ENCODE results near the gene AGTRAP. TPM values are rescaled to one million over a fixed set of nuclear protein-coding genes. Genes with fewer than 3 reads are reported as not detected.

The AGTRAP gene
- total and polyA plus RNA-seq, 5 donors = 17.5 to 25.0 (median 22.3) TPM

GRCh38 chr1:11697188-11697892 lies 38.6 kb upstream of the AGTRAP start:
- Histone ChIP-seq H3K9me3 (ENCODE audit: control insufficient read depth, low read length) (no peaks in the 10 kb centered on the region), H3K27me3 (ENCODE audit: control insufficient read depth, insufficient read depth) (no peaks in the 10 kb centered on the region), H3K27ac (ENCODE audit: low read length) (no peak overlapping the region), H3K4me1 (ENCODE audit: control insufficient read depth, insufficient read depth, low read length) (no peaks in the 10 kb centered on the region), H3K4me3 (ENCODE audit: low read length) (no peak overlapping the region)
- intact Hi-C loops (cut with DNase I) = no loop called here
- WGBS = 62% methylated on average over 8 of the region's 8 CpGs
- no peak for DNase-seq
- ATAC-seq = no peak

GRCh38 chr1:11697893-11698210 lies 38.1 kb upstream of the AGTRAP start:
- H3K4me1 ChIP-seq (ENCODE audit: control insufficient read depth, insufficient read depth, low read length) = no peaks in the 10 kb centered on the region
- no peak overlapping the region for H3K4me3 ChIP-seq (ENCODE audit: low read length)
- ATAC-seq (no peak), DNase-seq (no peak)
- H3K27ac ChIP-seq (ENCODE audit: low read length) = no peak overlapping the region
- WGBS = 78% methylated on average over 5 of the region's 5 CpGs
- intact Hi-C loops (cut with DNase I) = no loop called here
- H3K9me3 ChIP-seq (ENCODE audit: control insufficient read depth, low read length) = no peaks in the 10 kb centered on the region
- no peaks in the 10 kb centered on the region for H3K27me3 ChIP-seq (ENCODE audit: control insufficient read depth, insufficient read depth)

- ATAC-seq (no peak), DNase-seq (no peak)
- no peaks in the 10 kb centered on the region for H3K9me3 ChIP-seq (ENCODE audit: control insufficient read depth, low read length)
- WGBS = 34% methylated on average over 34 of the region's 34 CpGs
- H3K4me1 ChIP-seq (ENCODE audit: control insufficient read depth, insufficient read depth, low read length) = no peaks in the 10 kb centered on the region
- intact Hi-C loops (cut with DNase I) = loop anchor here in 1 of 4 donors (10.0 kb wide), 1 partner anchor 46 kb away; the partner anchor contains the start of genes FBXO2 and FBXO44
- no peak overlapping the region for H3K27ac ChIP-seq (ENCODE audit: low read length)
- H3K27me3 ChIP-seq (ENCODE audit: control insufficient read depth, insufficient read depth) = no peaks in the 10 kb centered on the region
- no peak overlapping the region for H3K4me3 ChIP-seq (ENCODE audit: low read length)
These were observed 35.1 kb upstream of the AGTRAP start for GRCh38 chr1:11700601-11701467.

- Histone ChIP-seq H3K27me3 (ENCODE audit: control insufficient read depth, insufficient read depth) (no peaks in the 10 kb centered on the region), H3K4me3 (ENCODE audit: low read length) (no peak overlapping the region), H3K27ac (ENCODE audit: low read length) (no peak overlapping the region), H3K4me1 (ENCODE audit: control insufficient read depth, insufficient read depth, low read length) (no peaks in the 10 kb centered on the region), H3K9me3 (ENCODE audit: control insufficient read depth, low read length) (no peaks in the 10 kb centered on the region)
- WGBS = 22% methylated on average over 15 of the region's 15 CpGs
- intact Hi-C loops (cut with DNase I) = loop anchor here in 1 of 4 donors (10.0 kb wide), 1 partner anchor 47 kb away; the partner anchor contains the start of genes FBXO2 and FBXO44
- no peak for DNase-seq
- peak in 1 of 2 donors; percentile 25 for ATAC-seq
These were observed 34.4 kb upstream of the AGTRAP start for GRCh38 chr1:11701551-11701961.

GRCh38 chr1:11701981-11702803 lies 33.7 kb upstream of the AGTRAP start:
- ATAC-seq (no peak), DNase-seq (no peak)
- no peak overlapping the region for H3K27ac ChIP-seq (ENCODE audit: low read length)
- no peak overlapping the region for H3K4me3 ChIP-seq (ENCODE audit: low read length)
- no peaks in the 10 kb centered on the region for H3K9me3 ChIP-seq (ENCODE audit: control insufficient read depth, low read length)
- no peaks in the 10 kb centered on the region for H3K4me1 ChIP-seq (ENCODE audit: control insufficient read depth, insufficient read depth, low read length)
- intact Hi-C loops (cut with DNase I) = loop anchor here in 1 of 4 donors (10.0 kb wide), 1 partner anchor 47 kb away; the partner anchor contains the start of genes FBXO2 and FBXO44
- WGBS = 83% methylated on average over 15 of the region's 15 CpGs
- H3K27me3 ChIP-seq (ENCODE audit: control insufficient read depth, insufficient read depth) = no peaks in the 10 kb centered on the region

- no peaks in the 10 kb centered on the region for H3K4me1 ChIP-seq (ENCODE audit: control insufficient read depth, insufficient read depth, low read length)
- no peak overlapping the region for H3K4me3 ChIP-seq (ENCODE audit: low read length)
- no peak overlapping the region for H3K27ac ChIP-seq (ENCODE audit: low read length)
- ATAC-seq = no peak
- intact Hi-C loops (cut with DNase I) = loop anchor here in 1 of 4 donors (10.0 kb wide), 1 partner anchor 49 kb away; the partner anchor contains the start of genes FBXO2 and FBXO44
- H3K9me3 ChIP-seq (ENCODE audit: control insufficient read depth, low read length) = no peaks in the 10 kb centered on the region
- DNase-seq = no peak
- WGBS = 60% methylated on average over 8 of the region's 8 CpGs
- no peaks in the 10 kb centered on the region for H3K27me3 ChIP-seq (ENCODE audit: control insufficient read depth, insufficient read depth)
These were observed 32.4 kb upstream of the AGTRAP start for GRCh38 chr1:11703357-11704193.

- DNase-seq (no peak), ATAC-seq (no peak)
- no peaks in the 10 kb centered on the region for H3K4me1 ChIP-seq (ENCODE audit: control insufficient read depth, insufficient read depth, low read length)
- WGBS = 63% methylated on average over 11 of the region's 11 CpGs
- H3K27ac ChIP-seq (ENCODE audit: low read length) = no peak overlapping the region
- H3K27me3 ChIP-seq (ENCODE audit: control insufficient read depth, insufficient read depth) = no peaks in the 10 kb centered on the region
- H3K4me3 ChIP-seq (ENCODE audit: low read length) = no peak overlapping the region
- intact Hi-C loops (cut with DNase I) = loop anchor here in 1 of 4 donors (10.0 kb wide), 1 partner anchor 49 kb away; the partner anchor contains the start of genes FBXO2 and FBXO44
- no peaks in the 10 kb centered on the region for H3K9me3 ChIP-seq (ENCODE audit: control insufficient read depth, low read length)
These were observed 31.8 kb upstream of the AGTRAP start for GRCh38 chr1:11704194-11704529.

GRCh38 chr1:11704691-11705475 lies 31.1 kb upstream of the AGTRAP start:
- no peaks in the 10 kb centered on the region for H3K9me3 ChIP-seq (ENCODE audit: control insufficient read depth, low read length)
- intact Hi-C loops (cut with DNase I) = loop anchor here in 2 of 4 donors (5.0 to 10.0 kb wide), 2 partner anchors 43 to 50 kb away; partner anchors contain the start of genes FBXO2 (in 1 of the 2), FBXO44 (in 1 of the 2) and FBXO6 (in 1 of the 2)
- 79% methylated on average over 22 of the region's 22 CpGs for WGBS
- no peak for ATAC-seq
- no peak overlapping the region for H3K4me3 ChIP-seq (ENCODE audit: low read length)
- H3K27ac ChIP-seq (ENCODE audit: low read length) = no peak overlapping the region
- H3K27me3 ChIP-seq (ENCODE audit: control insufficient read depth, insufficient read depth) = no peaks in the 10 kb centered on the region
- no peak for DNase-seq
- no peaks in the 10 kb centered on the region for H3K4me1 ChIP-seq (ENCODE audit: control insufficient read depth, insufficient read depth, low read length)

- Histone ChIP-seq H3K27ac (ENCODE audit: low read length) (no peak overlapping the region), H3K27me3 (ENCODE audit: control insufficient read depth, insufficient read depth) (no peaks in the 10 kb centered on the region), H3K9me3 (ENCODE audit: control insufficient read depth, low read length) (no peaks in the 10 kb centered on the region), H3K4me3 (ENCODE audit: low read length) (no peak overlapping the region), H3K4me1 (ENCODE audit: control insufficient read depth, insufficient read depth, low read length) (no peaks in the 10 kb centered on the region)
- intact Hi-C loops (cut with DNase I) = loop anchor here in 2 of 4 donors (5.0 to 10.0 kb wide), 2 partner anchors 43 to 51 kb away; partner anchors contain the start of genes FBXO2 (in 1 of the 2), FBXO44 (in 1 of the 2) and FBXO6 (in 1 of the 2)
- ATAC-seq (no peak), DNase-seq (no peak)
- WGBS = 77% methylated on average over 9 of the region's 9 CpGs
These were observed 30.3 kb upstream of the AGTRAP start for GRCh38 chr1:11705596-11705995.
